Trophoblast cell (in vitro differentiated cells and primary cell): ENCODE results near the gene SYPL2.

Source experiments
- DNase-seq, 2 donors: peaks; one replicate each; pipeline ENCODE4 v3.0.0-alpha.2; 2016
- H2AFZ ChIP-seq: 2 replicates; pipeline ENCODE4 v1.6.1; 2013; ENCODE audit warnings: low read length, moderate library complexity, mild to moderate bottlenecking; ENCODE audit not compliant: insufficient read depth, poor library complexity
- H2AK5ac ChIP-seq: 2 replicates; pipeline ENCODE4 v1.6.1; 2013; ENCODE audit warnings: mild to moderate bottlenecking, low read length
- H2BK120ac ChIP-seq: 2 replicates; pipeline ENCODE4 v1.6.1; 2013; ENCODE audit warnings: low read length, mild to moderate bottlenecking, moderate library complexity; ENCODE audit not compliant: insufficient read depth, poor library complexity
- H2BK12ac ChIP-seq: 2 replicates; pipeline ENCODE4 v1.6.1; 2013; ENCODE audit warnings: mild to moderate bottlenecking, low read length, moderate library complexity
- H2BK5ac ChIP-seq: 2 replicates; pipeline ENCODE4 v1.6.1; 2013; ENCODE audit warnings: low read length, low read depth, moderate library complexity, mild to moderate bottlenecking; ENCODE audit not compliant: poor library complexity
- H3K14ac ChIP-seq: 2 replicates; pipeline ENCODE4 v1.6.1; 2013; ENCODE audit warnings: mild to moderate bottlenecking, low read length
- H3K18ac ChIP-seq: 2 replicates; pipeline ENCODE4 v1.6.1; 2013; ENCODE audit warnings: mild to moderate bottlenecking, low read length
- H3K23ac ChIP-seq: 2 replicates; pipeline ENCODE4 v1.6.1; 2013; ENCODE audit warnings: low read length
- H3K27ac ChIP-seq: 2 replicates; pipeline ENCODE4 v1.5.1; 2013; ENCODE audit warnings: low read depth, mild to moderate bottlenecking, inconsistent platforms, low read length, moderate library complexity
- H3K27me3 ChIP-seq: 2 replicates; pipeline ENCODE4 v1.6.1; 2013; ENCODE audit warnings: inconsistent platforms, mild to moderate bottlenecking, low read length, moderate library complexity; ENCODE audit not compliant: insufficient read depth
- H3K36me3 ChIP-seq, 2 experiments: 1 replicate in 1 of 2; 2 replicates in 1 of 2; pipeline ENCODE4 v1.6.1; 2013; ENCODE audit warnings: low read length in 2 of 2, mild to moderate bottlenecking in 2 of 2, moderate library complexity in 1 of 2; ENCODE audit not compliant: insufficient read depth in 2 of 2, control insufficient read depth in 1 of 2
- H3K4ac ChIP-seq: 2 replicates; pipeline ENCODE4 v1.6.1; 2013; ENCODE audit warnings: low read depth, mild to moderate bottlenecking, low read length, moderate library complexity
- H3K4me1 ChIP-seq, 2 experiments: 1 replicate in 1 of 2; 2 replicates in 1 of 2; pipeline ENCODE4 v1.6.1; 2013; ENCODE audit warnings: low read length in 2 of 2, mild to moderate bottlenecking in 2 of 2, moderate library complexity in 1 of 2; ENCODE audit not compliant: insufficient read depth in 2 of 2, control insufficient read depth in 1 of 2
- H3K4me2 ChIP-seq: 2 replicates; pipeline ENCODE4 v1.6.1; 2013; ENCODE audit warnings: inconsistent platforms, mild to moderate bottlenecking, low read length, moderate library complexity
- H3K4me3 ChIP-seq: 2 replicates; pipeline ENCODE4 v1.5.1; 2013; ENCODE audit warnings: mild to moderate bottlenecking, low read depth, low read length, inconsistent platforms
- H3K79me1 ChIP-seq: one replicate; pipeline ENCODE4 v1.6.1; 2013; ENCODE audit warnings: low read length
- H3K79me2 ChIP-seq: 2 replicates; pipeline ENCODE4 v1.6.1; 2013; ENCODE audit warnings: low read length, mild to moderate bottlenecking; ENCODE audit not compliant: control insufficient read depth, insufficient read depth, poor library complexity
- H3K9ac ChIP-seq: 2 replicates; pipeline ENCODE4 v1.6.1; 2013; ENCODE audit warnings: mild to moderate bottlenecking, low read length
- H3K9me3 ChIP-seq: 2 replicates; pipeline ENCODE4 v1.6.1; 2013; ENCODE audit warnings: low read depth, mild to moderate bottlenecking, control low read depth, inconsistent platforms, low read length; ENCODE audit not compliant: insufficient read depth
- H4K12ac ChIP-seq: 2 replicates; pipeline ENCODE4 v1.6.1; 2013; ENCODE audit warnings: low read depth, mild to moderate bottlenecking, low read length, moderate library complexity
- H4K8ac ChIP-seq: 2 replicates; pipeline ENCODE4 v1.6.1; 2013; ENCODE audit warnings: low read depth, mild to moderate bottlenecking, low read length, moderate library complexity
- H4K91ac ChIP-seq: one replicate; pipeline ENCODE4 v1.6.1; 2013; ENCODE audit warnings: low read depth, mild to moderate bottlenecking, low read length, moderate library complexity
- WGBS: extraction: QIAGEN DNeasy Blood & Tissue Kit; methylation state at CpG from one replicate; pipeline ENCODE4 v1.1.7; 2013; ENCODE audit warnings: missing lambda C conversion rate; ENCODE audit not compliant: insufficient read length, insufficient coverage; ENCODE audit errors: extremely low coverage; 5-methylcytosine and 5-hydroxymethylcytosine counted together

Gene SYPL2

GRCh38 chr1:109522026-109522425, 55.7 kb downstream of the SYPL2 start:
- no peaks in the 10 kb centered on the region for H3K36me3 ChIP-seq
- no peaks in the 10 kb centered on the region for H3K4me1 ChIP-seq
- H3K14ac ChIP-seq: no peak overlapping the region
- no peak overlapping the region for H4K8ac ChIP-seq
- H3K23ac ChIP-seq: no peak overlapping the region
- H3K9ac ChIP-seq: no peak overlapping the region
- no peak overlapping the region for H2AK5ac ChIP-seq
- H2BK12ac ChIP-seq: no peak overlapping the region
- no peak overlapping the region for H2AFZ ChIP-seq
- H3K27ac ChIP-seq: no peak overlapping the region
- H3K79me2 ChIP-seq: no peaks in the 10 kb centered on the region
- H3K18ac ChIP-seq: no peak overlapping the region
- H3K4ac ChIP-seq: no peak overlapping the region
- H3K9me3 ChIP-seq: no peaks in the 10 kb centered on the region
- no CpG with 5 or more reads among the region's 7 CpGs for WGBS
- no peak overlapping the region for H3K4me2 ChIP-seq
- no peak overlapping the region for H4K12ac ChIP-seq
- no peak overlapping the region for H2BK120ac ChIP-seq
- no peak overlapping the region for H2BK5ac ChIP-seq
- no peaks in the 10 kb centered on the region for H3K27me3 ChIP-seq
- DNase-seq: no peak
- H3K79me1 ChIP-seq: no peaks in the 10 kb centered on the region
- H4K91ac ChIP-seq: no peak overlapping the region
- no peak overlapping the region for H3K4me3 ChIP-seq

DNA sequence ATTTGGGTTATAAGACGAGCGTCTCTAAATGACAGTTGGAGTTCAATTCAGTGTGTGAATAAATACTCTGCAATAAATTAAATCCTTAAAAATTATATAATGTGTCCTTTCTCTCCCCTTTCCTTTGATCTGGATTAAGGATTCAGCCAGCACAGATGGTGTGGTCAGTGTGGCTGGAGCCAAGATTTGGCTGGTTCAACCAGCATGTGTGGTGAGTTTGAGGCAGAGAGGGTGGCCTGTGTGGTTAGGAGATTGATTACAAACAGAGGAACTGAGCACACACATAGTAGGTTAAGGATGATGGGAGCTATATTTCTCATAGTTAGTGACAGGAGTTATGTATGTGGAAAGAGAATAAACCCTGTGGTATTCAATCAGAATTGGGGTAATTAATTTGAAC, 57.4 kb downstream of the SYPL2 start:
- Histone ChIP-seq H4K8ac (no peak overlapping the region), H2BK12ac (no peak overlapping the region), H3K4ac (no peak overlapping the region), H3K36me3 (no peaks in the 10 kb centered on the region), H3K9ac (no peak overlapping the region), H2BK5ac (no peak overlapping the region), H3K18ac (no peak overlapping the region), H3K79me1 (no peaks in the 10 kb centered on the region), H3K4me2 (no peak overlapping the region), H4K91ac (no peak overlapping the region), H3K23ac (no peak overlapping the region), H2AFZ (no peak overlapping the region), H3K9me3 (no peaks in the 10 kb centered on the region), H3K4me1 (no peaks in the 10 kb centered on the region), H3K4me3 (no peak overlapping the region), H3K27me3 (no peaks in the 10 kb centered on the region), H2BK120ac (no peak overlapping the region), H3K27ac (no peak overlapping the region), H2AK5ac (no peak overlapping the region), H3K79me2 (no peaks in the 10 kb centered on the region), H4K12ac (no peak overlapping the region), H3K14ac (no peak overlapping the region)
- no peak for DNase-seq
- no CpG with 5 or more reads among the region's 2 CpGs for WGBS

DNA sequence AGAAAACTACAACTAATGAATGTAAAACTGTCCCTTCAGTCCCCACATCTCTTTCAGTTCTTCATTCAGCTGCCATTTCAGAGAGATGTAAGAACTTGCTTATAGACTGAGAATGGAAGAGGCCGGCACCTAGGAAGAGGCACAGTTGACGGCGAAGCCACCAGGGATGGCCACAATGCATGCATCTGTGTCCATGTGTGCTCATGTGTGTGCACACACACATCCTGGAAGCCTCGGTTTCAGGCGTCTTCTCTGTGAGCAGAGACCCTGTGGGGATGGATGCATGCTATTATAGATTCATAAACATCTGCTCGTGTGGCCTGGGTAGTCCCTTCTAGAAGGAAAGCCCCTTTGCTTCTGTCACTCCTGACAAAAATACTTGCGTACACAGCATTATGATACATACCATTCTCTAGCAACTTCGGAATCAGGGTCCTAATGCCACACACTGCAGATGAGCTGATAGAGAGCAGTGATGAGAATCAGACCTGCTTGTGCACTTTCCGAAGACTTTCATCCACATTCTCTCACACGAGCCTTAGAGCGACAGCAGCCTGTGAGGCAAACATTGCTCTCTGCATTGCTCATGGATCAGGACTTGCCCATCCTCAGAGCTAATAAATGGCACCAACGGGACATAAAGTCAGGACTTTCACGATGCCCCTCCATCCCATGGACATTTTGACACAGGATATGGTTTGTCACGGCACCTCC, 60.9 kb downstream of the SYPL2 start:
- Histone ChIP-seq H4K8ac (no peak overlapping the region), H4K91ac (no peak overlapping the region), H2BK12ac (no peak overlapping the region), H4K12ac (no peak overlapping the region), H3K14ac (no peak overlapping the region), H3K4ac (no peak overlapping the region), H3K4me3 (no peak overlapping the region), H3K79me1 (no peaks in the 10 kb centered on the region), H3K79me2 (no peaks in the 10 kb centered on the region), H3K18ac (no peak overlapping the region), H3K27ac (no peak overlapping the region), H3K9me3 (peaks cover 2% of the 10 kb centered on the region), H2BK120ac (no peak overlapping the region), H2BK5ac (no peak overlapping the region), H3K4me1 (no peaks in the 10 kb centered on the region), H3K27me3 (no peaks in the 10 kb centered on the region), H3K36me3 (no peaks in the 10 kb centered on the region), H2AFZ (no peak overlapping the region), H3K9ac (no peak overlapping the region), H2AK5ac (no peak overlapping the region), H3K23ac (no peak overlapping the region), H3K4me2 (no peak overlapping the region)
- no peak for DNase-seq
- WGBS: no CpG with 5 or more reads among the region's 14 CpGs

DNA sequence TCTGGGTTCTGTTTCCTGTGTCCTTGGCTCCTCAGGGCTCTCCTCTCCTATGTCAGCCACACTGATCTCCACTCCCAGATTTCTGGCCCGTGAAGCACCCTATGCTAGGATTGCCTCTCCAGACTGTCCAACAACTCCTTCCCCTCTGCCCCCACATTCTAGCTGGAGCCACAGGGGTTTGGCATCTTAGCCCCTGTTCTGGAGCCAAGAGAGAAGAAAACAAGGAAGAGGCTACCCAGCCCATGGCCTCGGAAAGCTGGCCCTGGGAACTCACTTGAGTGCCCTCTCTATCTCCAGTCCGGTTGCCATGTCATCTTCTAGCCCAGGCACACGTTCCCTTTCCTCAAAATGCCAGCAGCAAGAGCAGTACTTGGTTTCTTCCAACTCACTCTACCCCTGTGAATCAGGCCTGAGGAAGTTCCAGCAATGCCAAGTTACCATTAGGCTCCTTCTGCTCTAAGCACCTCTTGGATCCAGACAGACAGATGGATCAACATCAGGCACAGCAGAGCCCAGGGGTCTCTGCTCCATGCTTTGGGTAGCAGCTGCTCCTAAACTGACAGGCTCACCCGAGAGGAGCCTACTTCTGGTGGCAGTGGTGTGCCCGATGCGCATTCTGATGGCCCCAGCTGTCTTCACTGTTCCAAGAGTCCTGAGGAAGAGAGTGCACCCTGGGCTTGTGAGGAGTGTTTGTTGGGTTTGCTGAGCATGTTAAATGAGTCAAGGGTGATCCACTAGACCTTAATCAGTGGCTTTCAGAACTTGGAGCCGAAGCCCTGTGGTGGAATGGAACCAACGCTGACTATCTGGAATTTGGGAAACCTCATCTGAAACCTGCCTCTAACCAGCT, 61.7 kb downstream of the SYPL2 start:
- peaks cover 0 to 2% of the 10 kb centered on the region in 2 experiments for H3K4me1 ChIP-seq
- no peak overlapping the region for H2BK5ac ChIP-seq
- H4K8ac ChIP-seq: no peak overlapping the region
- no peak overlapping the region for H2AK5ac ChIP-seq
- no peak overlapping the region for H3K9ac ChIP-seq
- H2AFZ ChIP-seq: no peak overlapping the region
- peaks cover 2% of the 10 kb centered on the region for H3K9me3 ChIP-seq
- no peak overlapping the region for H3K4me2 ChIP-seq
- H2BK12ac ChIP-seq: no peak overlapping the region
- no peak overlapping the region for H4K12ac ChIP-seq
- H3K27ac ChIP-seq: no peak overlapping the region
- H2BK120ac ChIP-seq: no peak overlapping the region
- H3K14ac ChIP-seq: no peak overlapping the region
- H3K18ac ChIP-seq: no peak overlapping the region
- H3K23ac ChIP-seq: no peak overlapping the region
- H3K27me3 ChIP-seq: no peaks in the 10 kb centered on the region
- H3K4ac ChIP-seq: no peak overlapping the region
- no CpG with 5 or more reads among the region's 9 CpGs for WGBS
- DNase-seq: no peak
- no peak overlapping the region for H4K91ac ChIP-seq
- H3K36me3 ChIP-seq: no peaks in the 10 kb centered on the region
- no peak overlapping the region for H3K4me3 ChIP-seq
- H3K79me2 ChIP-seq: no peaks in the 10 kb centered on the region
- no peaks in the 10 kb centered on the region for H3K79me1 ChIP-seq
